Keratinocyte (primary cell): ENCODE results near the gene ATRX. TPM values are rescaled to one million over a fixed set of nuclear protein-coding genes. Genes with fewer than 3 reads are reported as not detected.
"Not testable (repeated sequence)": the region's sequence is repeated elsewhere in the genome, so short reads cannot be mapped to it uniquely, and the experiment has no call there.

Source experiments
- DNase-seq: peaks from one replicate; pipeline ENCODE4 v3.0.0-alpha.2; 2011; ENCODE audit warnings: low read depth, missing footprints, low spot score
- FAIRE-seq: peaks from 2 replicates; lab custom pipeline; 2011; peaks lifted over from hg19 to GRCh38; lab: Jason Lieb, UNC
- H2AFZ ChIP-seq: 2 replicates; pipeline ENCODE4 v1.6.0; 2012; ENCODE audit warnings: low read length, control low read depth, inconsistent platforms; ENCODE audit not compliant: control insufficient read depth
- H3K27ac ChIP-seq: 2 replicates; pipeline ENCODE4 v1.5.1; 2011; ENCODE audit warnings: low read length; ENCODE audit not compliant: control insufficient read depth, insufficient read depth
- H3K27me3 ChIP-seq: 3 replicates; pipeline ENCODE4 v1.6.0; 2011; ENCODE audit warnings: low read length; ENCODE audit not compliant: control insufficient read depth, insufficient read depth; ENCODE audit errors: extremely low read depth
- H3K36me3 ChIP-seq, 2 experiments: 2 replicates in 1 of 2; 3 replicates in 1 of 2; pipeline ENCODE4 v1.5.1; 2011; ENCODE audit warnings: low read length in 2 of 2, mild to moderate bottlenecking in 1 of 2; ENCODE audit not compliant: control insufficient read depth in 2 of 2, insufficient read depth in 2 of 2; ENCODE audit errors: extremely low read depth in 1 of 2
- H3K4me1 ChIP-seq: 3 replicates; pipeline ENCODE4 v1.5.1; 2011; ENCODE audit warnings: low read length; ENCODE audit not compliant: control insufficient read depth, insufficient read depth; ENCODE audit errors: extremely low read depth
- H3K4me2 ChIP-seq: 3 replicates; pipeline ENCODE4 v1.6.0; 2011; ENCODE audit warnings: low read depth, low read length; ENCODE audit not compliant: control insufficient read depth, insufficient read depth; ENCODE audit errors: extremely low read depth
- H3K4me3 ChIP-seq, 3 experiments: fragments of 200-600 bp in 1 of 3; sonication (generic) in 1 of 3; 2 replicates in 2 of 3; 3 replicates in 1 of 3; pipeline ENCODE4 v1.5.1; 2011 to 2016; ENCODE audit warnings: low read length in 3 of 3, mild to moderate bottlenecking in 3 of 3, control low read depth in 2 of 3, inconsistent platforms in 1 of 3, low read depth in 1 of 3, mixed read lengths in 1 of 3, mixed run types in 1 of 3, moderate library complexity in 1 of 3; ENCODE audit not compliant: control insufficient read depth in 2 of 3, insufficient read depth in 2 of 3; ENCODE audit errors: extremely low read depth in 1 of 3
- H3K79me2 ChIP-seq: 2 replicates; pipeline ENCODE4 v1.6.0; 2012; ENCODE audit warnings: low read length; ENCODE audit not compliant: control insufficient read depth, insufficient read depth
- H3K9ac ChIP-seq: 3 replicates; pipeline ENCODE4 v1.6.0; 2011; ENCODE audit warnings: low read length; ENCODE audit not compliant: control insufficient read depth, insufficient read depth; ENCODE audit errors: extremely low read depth
- H3K9me1 ChIP-seq: 3 replicates; pipeline ENCODE4 v1.6.0; 2011; ENCODE audit warnings: low read length; ENCODE audit not compliant: control insufficient read depth, insufficient read depth; ENCODE audit errors: extremely low read depth
- H3K9me3 ChIP-seq: 2 replicates; pipeline ENCODE4 v1.5.1; 2012; ENCODE audit warnings: low read depth, low read length; ENCODE audit not compliant: control insufficient read depth
- H4K20me1 ChIP-seq: 3 replicates; pipeline ENCODE4 v1.6.0; 2011; ENCODE audit warnings: low read length; ENCODE audit not compliant: control insufficient read depth, insufficient read depth; ENCODE audit errors: extremely low read depth
- CTCF ChIP-seq, 3 experiments: IDR thresholded peaks in 1 of 3; conservative IDR thresholded peaks in 1 of 3; optimal IDR thresholded peaks in 1 of 3; 2 replicates in 2 of 3; 3 replicates in 1 of 3; pipeline versions ENCODE3 to v1.5.1; 2011; ENCODE audit warnings: low read length in 3 of 3, mild to moderate bottlenecking in 3 of 3, moderate library complexity in 2 of 3, control low read depth in 1 of 3, inconsistent platforms in 1 of 3; ENCODE audit not compliant: insufficient read depth in 2 of 3; ENCODE audit errors: extremely low read depth in 1 of 3
- EZH2 ChIP-seq: IDR thresholded peaks from one replicate; pipeline ENCODE4 v1.6.1; 2012; ENCODE audit warnings: inconsistent platforms, mild to moderate bottlenecking, low read length, moderate library complexity
- dilution Hi-C: fragments of 300-500 bp; cut with MboI; formaldehyde crosslinking; loops from one replicate; pipeline ENCODE4 v1.7.0; 2020; ENCODE audit warnings: low sequenced_read_pairs; ENCODE audit not compliant: extremely low pct_ligation_motif_present
- polyA plus RNA-seq, 5 experiments: library from polyadenylated mRNA; depleted of rRNA in 3 of 5; stranded (reverse) in 3 of 5; stranded (forward) in 1 of 5; unstranded in 1 of 5; fragments of >200 nt; gene quantifications; 1 replicate in 1 of 5; 2 replicates in 3 of 5; 3 replicates in 1 of 5; pipeline versions ENCODE4 v1.2.1 to v1.2.3, GENCODE V29; 2011 to 2012; ENCODE audit warnings: missing spikeins in 2 of 5, low read depth in 1 of 5, low replicate concordance in 1 of 5

The ATRX gene
- polyA plus RNA-seq, 1 donor (not counting 4 experiments of a cell fraction or from before 2014, with no cell fraction given), result 31.3 TPM

GRCh38 chrX:77622672-77623071 is 163.3 kb downstream of the ATRX start:
- no peak for TF ChIP-seq CTCF (optimal IDR thresholded peaks at IDR 0.05 in 1 of 3, IDR thresholded peaks at IDR 0.05 in 1 of 3, conservative IDR thresholded peaks at IDR 0.05 in 1 of 3; ENCODE audit: extremely low read depth in 1 of 3, insufficient read depth in 2 of 3, low read length in 3 of 3)
- TF ChIP-seq EZH2, result no peak
- FAIRE-seq (no peak), DNase-seq (no peak)
- no peaks in the 10 kb centered on the region for H4K20me1 ChIP-seq
- dilution Hi-C loops, result no loop called here
- no peak overlapping the region for H3K4me3 ChIP-seq
- no peaks in the 10 kb centered on the region for H3K9me3 ChIP-seq
- no peaks in the 10 kb centered on the region for H3K36me3 ChIP-seq
- no peak overlapping the region for H3K4me2 ChIP-seq
- H3K79me2 ChIP-seq, result peaks cover 2% of the 10 kb centered on the region
- H3K27ac ChIP-seq, result no peak overlapping the region
- no peaks in the 10 kb centered on the region for H3K9me1 ChIP-seq
- H3K4me1 ChIP-seq, result no peaks in the 10 kb centered on the region
- no peak overlapping the region for H2AFZ ChIP-seq
- H3K27me3 ChIP-seq, result no peaks in the 10 kb centered on the region
- H3K9ac ChIP-seq, result no peak overlapping the region

- H3K27me3 ChIP-seq, result no peaks in the 10 kb centered on the region
- H2AFZ ChIP-seq, result no peak overlapping the region
- no peak overlapping the region for H3K4me3 ChIP-seq
- no peak for DNase-seq
- no peak overlapping the region for H3K27ac ChIP-seq
- H3K36me3 ChIP-seq, result no peaks in the 10 kb centered on the region
- no peak overlapping the region for H3K9ac ChIP-seq
- no peaks in the 10 kb centered on the region for H3K9me3 ChIP-seq
- no peaks in the 10 kb centered on the region for H3K9me1 ChIP-seq
- no peak for FAIRE-seq
- no peak overlapping the region for H3K4me2 ChIP-seq
- H3K4me1 ChIP-seq, result no peaks in the 10 kb centered on the region
- dilution Hi-C loops, result no loop called here
- no peaks in the 10 kb centered on the region for H4K20me1 ChIP-seq
- peaks cover 2% of the 10 kb centered on the region for H3K79me2 ChIP-seq
- TF ChIP-seq EZH2, result no peak
- no peak for TF ChIP-seq CTCF (optimal IDR thresholded peaks at IDR 0.05 in 1 of 3, IDR thresholded peaks at IDR 0.05 in 1 of 3, conservative IDR thresholded peaks at IDR 0.05 in 1 of 3; ENCODE audit: extremely low read depth in 1 of 3, insufficient read depth in 2 of 3, low read length in 3 of 3)
These were observed 163.8 kb downstream of the ATRX start for GRCh38 chrX:77622233-77622632.

GRCh38 chrX:77621453-77621852 is 164.6 kb downstream of the ATRX start:
- H3K4me1 ChIP-seq, DNase-seq, H3K27ac ChIP-seq, H3K9me1 ChIP-seq, FAIRE-seq, H4K20me1 ChIP-seq, H3K9ac ChIP-seq, H3K4me2 ChIP-seq, H3K27me3 ChIP-seq, H3K79me2 ChIP-seq, H3K4me3 ChIP-seq, H2AFZ ChIP-seq, H3K9me3 ChIP-seq, H3K36me3 ChIP-seq, dilution Hi-C loops: not testable (repeated sequence)
